HG02840 (cell line): Measurements from ENCODE around the gene CCNI2.
"Not testable (repeated sequence)": the region's sequence is repeated elsewhere in the genome, so short reads cannot be mapped to it uniquely, and the experiment has no call there.

Experiments used
- ATAC-seq: cut with Tn5 transposase; IDR thresholded peaks from one replicate; pipeline ENCODE4 v1.9.1; 2021; ENCODE audit warnings: mild to moderate bottlenecking, moderate library complexity, moderate number of reproducible peaks; ENCODE audit not compliant: unreplicated experiment, low FRiP score

The CCNI2 gene

GRCh38 chr5:132778856-132779255 is 31.6 kb downstream of the CCNI2 start:
- ATAC-seq: no peak

- no peak for ATAC-seq
Observed at GRCh38 chr5:132779961-132780360, 32.7 kb downstream of the CCNI2 start.

- ATAC-seq: no peak
Observed at GRCh38 chr5:132780577-132780976, 33.4 kb downstream of the CCNI2 start.

GRCh38 chr5:132781029-132781428 is 33.8 kb downstream of the CCNI2 start:
- ATAC-seq: no peak

- ATAC-seq: no peak
Observed at GRCh38 chr5:132782101-132782500, 34.9 kb downstream of the CCNI2 start.

- no peak for ATAC-seq
Observed at GRCh38 chr5:132785365-132785764, 38.1 kb downstream of the CCNI2 start.

GRCh38 chr5:132785864-132786263 is 38.6 kb downstream of the CCNI2 start:
- ATAC-seq: no peak

GRCh38 chr5:132787076-132787475 is 39.9 kb downstream of the CCNI2 start:
- ATAC-seq: no peak

- no peak for ATAC-seq
Observed at GRCh38 chr5:132788508-132788907, 41.3 kb downstream of the CCNI2 start.

- ATAC-seq: no peak
Observed at GRCh38 chr5:132788990-132789886, 42.0 kb downstream of the CCNI2 start.

- ATAC-seq: no peak
Observed at GRCh38 chr5:132790201-132790865, 43.1 kb downstream of the CCNI2 start.

- ATAC-seq: no peak
Observed at GRCh38 chr5:132791026-132791425, 43.8 kb downstream of the CCNI2 start.

GRCh38 chr5:132797651-132798050 is 50.4 kb downstream of the CCNI2 start:
- no peak for ATAC-seq

GRCh38 chr5:132799392-132799791 is 52.2 kb downstream of the CCNI2 start:
- ATAC-seq: no peak

- ATAC-seq: no peak
Observed at GRCh38 chr5:132800545-132800944, 53.3 kb downstream of the CCNI2 start.

GRCh38 chr5:132802044-132802684 is 54.9 kb downstream of the CCNI2 start:
- no peak for ATAC-seq

- not testable (repeated sequence) for ATAC-seq
Observed at GRCh38 chr5:132802685-132803066, 55.5 kb downstream of the CCNI2 start.
